Embryonic facial prominence (tissue), 1 donor: Measurements from ENCODE around the gene JAK3.
"Not testable (repeated sequence)": the region's sequence is repeated elsewhere in the genome, so short reads cannot be mapped to it uniquely, and the experiment has no call there.

Experiments
- DNase-seq: peaks from one replicate; pipeline ENCODE4 v3.0.0-alpha.2; 2016; ENCODE audit errors: extremely low spot score

JAK3 gene

DNA sequence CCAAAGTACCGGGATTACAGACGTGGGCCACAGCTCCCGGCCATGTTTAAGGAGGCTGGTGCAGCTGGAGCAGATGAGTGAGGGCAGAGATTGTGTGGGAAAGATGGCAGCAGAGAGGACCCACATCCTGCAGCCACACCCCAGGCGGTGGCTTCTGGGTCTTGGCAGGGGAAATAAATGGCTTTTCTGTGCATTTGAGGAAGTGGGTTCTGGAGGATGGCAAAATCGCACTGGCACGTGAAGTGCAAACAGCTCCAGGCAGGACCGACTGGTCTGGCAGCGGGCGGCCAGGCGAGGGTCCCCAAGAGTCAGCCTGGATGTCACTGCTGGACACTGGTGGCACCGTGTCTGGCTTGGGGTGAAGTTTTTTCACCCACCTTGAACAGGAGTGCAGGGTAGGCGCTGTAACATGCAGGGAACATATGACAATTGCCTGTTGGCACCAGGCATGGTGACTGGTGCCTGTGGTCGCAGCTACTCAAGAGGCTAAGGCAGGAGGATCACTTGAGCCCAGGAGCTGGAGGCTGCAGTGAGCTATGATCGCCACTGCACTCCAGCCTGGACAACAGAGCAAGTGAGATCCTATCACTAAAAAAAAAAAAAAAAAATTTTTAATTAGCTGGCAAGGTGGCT lies 44.4 kb downstream of the JAK3 start:
- no peak for DNase-seq

DNA sequence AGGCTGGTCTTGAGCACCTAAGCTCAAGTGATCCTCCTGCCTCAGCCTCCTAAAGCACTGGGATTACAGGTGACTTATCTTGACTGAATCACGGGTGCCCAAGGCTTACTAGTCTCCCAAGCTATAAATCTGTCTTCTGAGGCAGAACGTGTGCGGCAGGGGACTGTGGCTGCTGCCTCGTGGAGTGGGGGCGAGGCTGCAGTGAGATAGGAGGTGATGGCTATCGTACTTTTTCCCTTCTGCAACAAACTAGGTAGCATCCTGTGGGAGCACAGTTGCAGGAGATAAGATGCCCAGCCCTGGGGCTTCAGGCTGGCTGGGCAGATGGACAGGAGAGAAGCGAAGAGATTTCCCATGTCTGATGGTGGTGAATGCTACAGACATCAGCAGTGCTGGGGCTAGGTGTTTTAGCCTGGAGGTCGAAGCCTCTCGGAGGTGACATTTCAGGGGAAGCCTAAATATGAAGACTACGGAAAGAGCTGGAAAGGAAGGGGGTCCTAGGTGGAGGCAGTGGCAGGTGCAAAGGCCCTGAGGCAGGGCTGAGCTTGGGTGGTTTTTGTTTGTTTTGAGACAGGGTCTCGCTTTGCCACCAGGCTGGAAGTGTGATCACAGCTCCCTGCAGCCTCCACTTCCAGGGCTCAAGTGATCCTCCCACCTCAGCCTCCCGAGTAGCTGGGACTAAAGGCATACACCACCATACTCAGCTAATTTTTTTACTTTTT lies 45.5 kb downstream of the JAK3 start:
- no peak for DNase-seq

- DNase-seq, result not testable (repeated sequence)
Observed at GRCh38 chr19:17798599-17798998, 49.2 kb downstream of the JAK3 start.

DNA sequence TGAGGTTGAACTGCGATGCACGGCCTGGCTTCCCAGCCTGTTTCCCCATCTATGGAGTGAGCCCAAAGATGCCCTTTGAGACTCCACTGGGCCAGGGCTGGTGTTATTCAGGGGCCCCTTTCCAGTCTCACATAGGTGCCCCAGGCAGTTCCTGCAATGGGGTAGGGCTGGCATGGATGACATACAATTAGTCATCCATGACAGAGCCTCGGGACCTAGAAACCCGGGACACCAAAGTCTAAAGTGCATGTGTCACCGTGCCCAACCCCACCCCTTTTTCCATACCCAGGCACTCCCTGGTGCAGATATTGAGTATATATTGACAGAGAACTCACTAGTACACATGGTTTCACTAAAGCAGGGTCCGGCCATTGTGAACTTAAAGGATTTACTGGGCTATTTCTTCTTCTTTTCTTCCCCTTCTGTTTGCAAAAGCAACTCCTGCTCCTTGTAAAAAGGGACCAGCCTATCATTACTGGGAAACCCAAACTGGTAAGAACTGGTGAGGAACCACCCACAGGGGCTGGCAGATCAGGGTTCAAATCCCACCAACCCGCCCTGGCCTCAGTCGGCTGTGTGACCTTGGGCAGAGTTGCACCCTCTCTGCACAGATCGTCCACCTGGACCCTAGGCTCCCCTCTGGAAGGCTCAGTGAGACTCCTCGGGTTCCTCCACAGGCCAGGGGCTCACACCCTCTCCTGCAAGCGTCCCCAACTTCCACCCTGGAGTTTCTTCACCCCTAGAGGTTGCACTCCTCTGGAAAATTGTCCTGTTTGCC lies 50.2 kb downstream of the JAK3 start:
- DNase-seq, result no peak

GRCh38 chr19:17796838-17797423 lies 50.9 kb downstream of the JAK3 start:
- DNase-seq, result no peak

DNA sequence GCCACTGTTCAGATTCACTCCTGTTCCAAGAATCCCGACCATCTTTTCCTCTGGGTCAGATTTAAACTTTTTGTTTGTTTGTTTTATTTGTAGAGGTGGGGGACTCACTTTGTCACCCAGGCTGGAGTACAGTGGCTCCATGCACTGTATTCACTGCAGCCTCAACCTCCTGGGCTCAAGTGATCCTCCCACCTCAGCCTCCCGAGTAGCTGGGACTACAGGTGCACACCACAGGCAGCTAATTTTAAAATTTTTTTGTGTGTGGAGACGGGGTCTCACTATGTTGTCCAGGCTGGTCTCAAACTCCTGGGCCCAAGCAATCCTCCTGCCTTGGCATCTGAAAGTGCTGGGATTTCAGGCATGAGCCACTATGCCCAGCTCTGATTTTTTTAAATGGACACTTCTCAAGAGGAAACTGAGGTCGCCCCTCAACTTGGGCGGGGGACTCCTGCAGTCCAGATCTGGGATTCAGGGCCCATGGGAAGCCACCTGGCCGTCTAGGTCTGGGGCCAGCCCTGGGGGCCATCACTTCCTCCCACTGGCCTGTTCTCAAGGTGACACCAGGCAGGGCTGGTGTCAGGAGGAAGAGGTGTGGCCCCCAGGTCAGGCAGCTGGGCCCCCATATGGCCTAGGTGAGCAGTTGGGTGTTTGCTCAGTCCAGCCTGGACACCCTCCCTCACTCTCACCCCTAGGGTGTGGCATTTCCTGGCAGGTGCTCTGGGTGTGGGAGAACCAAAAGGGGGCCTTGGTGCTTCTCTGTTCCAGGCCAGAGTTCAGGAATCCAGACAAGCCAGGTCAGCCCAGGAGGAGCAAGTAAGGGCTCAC lies 51.6 kb downstream of the JAK3 start:
- no peak for DNase-seq

DNA sequence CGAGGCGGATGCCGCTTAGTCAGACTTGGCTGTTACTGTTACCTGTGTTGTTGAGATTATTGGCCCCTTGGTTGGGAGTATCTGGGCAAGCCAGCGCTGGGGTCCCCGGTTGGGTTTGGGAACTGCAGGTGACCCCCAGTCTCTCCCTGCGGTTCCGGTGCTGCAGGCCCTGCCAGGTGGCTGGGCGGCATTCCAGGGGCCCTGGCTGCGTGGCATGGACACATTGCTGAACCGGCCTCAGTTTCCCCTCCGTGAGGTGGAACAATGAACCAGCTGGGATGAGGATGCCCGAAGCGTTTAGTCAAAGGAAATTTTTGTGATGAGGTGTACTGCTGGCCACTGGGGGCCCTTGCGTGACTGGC lies 52.3 kb downstream of the JAK3 start:
- no peak for DNase-seq

DNA sequence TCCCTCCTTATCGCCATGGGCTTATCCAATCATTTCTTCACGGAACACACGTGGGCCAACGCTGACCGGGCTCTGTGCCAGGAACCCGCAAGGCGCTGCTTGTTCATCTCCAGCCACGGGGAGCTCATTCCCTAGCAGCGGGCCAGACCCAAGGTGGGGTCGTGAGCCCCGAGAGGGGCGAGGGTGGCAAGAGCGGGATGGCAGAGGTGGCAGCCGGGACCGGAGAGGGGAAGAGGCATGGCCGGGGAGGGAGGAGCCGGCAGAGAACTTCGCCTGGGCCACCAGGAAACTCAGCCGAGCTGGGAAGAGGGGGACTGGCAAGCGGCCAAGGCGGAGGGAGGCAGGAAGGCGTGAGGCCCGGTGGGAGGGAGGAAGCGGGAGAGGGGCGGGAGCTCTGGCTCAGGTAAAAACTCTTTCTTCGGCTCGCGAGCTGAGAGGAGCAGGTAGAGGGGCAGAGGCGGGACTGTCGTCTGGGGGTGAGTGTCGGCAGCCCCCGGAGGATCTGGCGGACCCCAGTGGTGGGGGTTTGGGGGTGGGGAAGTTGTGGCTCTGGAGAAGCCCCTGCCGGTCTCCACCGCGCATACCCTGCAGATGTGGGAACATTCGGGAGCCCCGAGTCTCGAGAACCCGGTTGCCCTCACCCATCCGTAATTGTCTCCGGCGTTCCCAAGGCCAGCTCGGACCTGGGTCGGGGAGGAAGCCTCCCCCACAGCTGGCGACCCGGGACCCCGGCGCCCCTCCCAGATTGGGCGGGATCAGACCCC lies 52.9 kb downstream of the JAK3 start, which contains the start of gene B3GNT3:
B3GNT3 (plus strand) TSS at position 408 of the 764 bp plus-strand sequence. CDS start 12,670 bp downstream, outside the sequence.
- DNase-seq, result no peak

GRCh38 chr19:17794412-17794730 lies 53.4 kb downstream of the JAK3 start:
- DNase-seq, result no peak

- DNase-seq, result no peak
Observed at GRCh38 chr19:17790059-17790780, 57.6 kb downstream of the JAK3 start.

DNA sequence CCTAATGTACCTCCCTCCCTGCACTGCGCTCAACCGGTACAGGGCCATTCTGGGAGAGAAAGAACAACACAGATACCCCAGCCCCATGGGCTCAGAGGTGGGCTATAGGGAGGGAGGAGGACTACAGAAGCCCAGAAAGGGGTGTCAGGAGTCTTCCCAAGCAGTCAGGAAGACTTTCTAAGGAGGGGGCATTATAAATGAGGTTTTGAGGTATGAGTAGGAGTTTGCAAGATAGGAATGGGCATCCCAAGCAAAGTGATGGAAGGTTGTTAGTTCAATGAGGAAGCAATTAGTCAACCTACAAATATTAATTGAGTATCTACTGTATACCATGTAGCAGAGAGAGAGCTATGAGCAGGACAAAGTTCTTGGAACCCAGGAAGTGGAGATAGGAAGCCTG lies 59.1 kb downstream of the JAK3 start:
- no peak for DNase-seq

- no peak for DNase-seq
Observed at GRCh38 chr19:17787274-17787913, 60.4 kb downstream of the JAK3 start.

DNA sequence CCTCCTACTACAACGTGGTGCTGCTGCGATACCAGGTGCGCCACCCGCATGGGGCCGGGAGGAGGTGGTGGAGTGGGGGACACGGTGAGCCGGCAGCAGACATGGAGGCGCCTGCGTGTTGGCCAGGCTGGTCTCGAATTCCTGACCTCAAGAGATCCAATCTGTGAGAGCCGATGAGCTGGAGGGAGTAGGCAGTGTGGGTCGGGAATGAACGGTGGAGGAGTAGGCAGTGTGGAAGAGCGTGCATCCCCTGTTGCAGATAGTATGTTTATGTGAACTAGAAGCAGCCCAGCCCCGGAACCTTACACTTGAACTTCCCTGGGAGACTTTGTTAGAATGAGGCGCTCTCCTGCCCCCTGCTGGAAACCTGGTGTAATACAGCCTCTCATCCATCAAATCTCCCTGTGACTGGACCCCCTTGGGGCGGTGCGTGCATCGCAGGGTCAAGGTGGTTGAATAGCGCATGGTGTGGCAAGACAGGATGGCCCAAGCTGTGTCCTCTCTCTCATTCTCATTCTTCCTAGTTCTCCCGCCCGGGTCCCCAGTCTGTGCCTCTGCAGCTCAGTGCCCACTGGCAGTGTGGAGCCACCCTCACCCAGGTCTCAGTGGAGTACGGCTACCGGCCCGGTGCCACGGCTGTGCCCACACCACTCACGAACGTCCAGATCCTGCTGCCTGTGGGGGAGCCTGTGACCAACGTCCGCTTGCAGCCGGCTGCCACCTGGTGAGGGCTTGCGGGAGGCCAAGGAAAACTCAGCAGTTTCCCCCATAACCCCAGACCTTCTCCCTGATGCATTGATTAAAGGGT lies 63.4 kb downstream of the JAK3 start:
- DNase-seq, result peak; percentile 18

- not testable (repeated sequence) for DNase-seq
Observed at GRCh38 chr19:17783721-17784120, 64.1 kb downstream of the JAK3 start.

- no peak for DNase-seq
Observed at GRCh38 chr19:17780781-17781180, 67.0 kb downstream of the JAK3 start.

GRCh38 chr19:17778968-17779929 lies 68.5 kb downstream of the JAK3 start:
- no peak for DNase-seq

DNA sequence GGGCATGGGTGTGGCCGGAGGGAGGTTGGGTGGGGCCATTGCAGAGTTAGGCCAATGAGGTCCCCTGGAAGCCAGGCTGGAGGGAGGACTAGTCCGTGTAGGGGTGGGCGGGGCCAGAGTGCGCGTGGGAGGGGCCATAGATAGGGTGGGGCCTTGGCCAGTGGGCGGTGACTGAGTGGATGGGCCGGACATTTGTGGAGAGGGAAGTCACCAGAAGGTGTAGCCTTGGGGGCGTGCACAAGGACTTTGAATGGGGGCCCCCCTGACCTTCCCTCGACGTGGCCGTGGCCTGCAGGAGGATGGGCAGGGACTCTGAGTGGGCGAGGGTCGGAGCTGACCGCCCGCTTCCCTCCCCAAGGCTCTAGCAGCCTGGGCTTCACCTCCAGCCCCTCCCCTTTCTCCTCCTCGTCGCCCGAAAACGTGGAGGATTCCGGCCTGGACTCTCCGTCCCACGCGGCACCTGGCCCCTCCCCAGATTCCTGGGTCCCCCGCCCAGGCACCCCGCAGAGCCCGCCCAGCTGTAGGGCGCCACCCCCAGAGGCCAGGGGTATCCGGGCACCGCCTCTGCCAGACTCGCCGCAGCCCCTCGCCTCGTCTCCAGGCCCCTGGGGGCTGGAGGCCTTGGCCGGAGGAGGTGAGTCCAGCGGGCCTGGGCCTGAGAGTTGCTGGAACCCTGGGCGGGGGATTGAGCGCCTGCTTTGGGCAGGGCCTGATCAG lies 69.4 kb downstream of the JAK3 start:
- DNase-seq, result no peak
